RWPE1 (cell line): ENCODE data around the gene ZNF324B.

Experiments used
- CTCF ChIA-PET: fragments of 350-600 bp; sonication (Branson Sonifier 250); formaldehyde crosslinking; extraction: SDS; loops from one replicate; lab custom pipeline; 2021; lab: Yijun Ruan, JAX
- POLR2A ChIA-PET: fragments of 400-600 bp; formaldehyde crosslinking; extraction: SDS; loops from one replicate; lab custom pipeline; 2020; ENCODE audit warnings: antibody characterized with exemption; ENCODE audit not compliant: low non-redundant PET; lab: Yijun Ruan, JAX
- DNase-seq: peaks from one replicate; pipeline ENCODE4 v3.0.0; 2012; ENCODE audit warnings: low spot score
- H3K27ac ChIP-seq: fragments of 450-650 bp; 2 replicates; pipeline ENCODE4 v1.5.1; 2017
- CTCF ChIP-seq: fragments of 450-650 bp; conservative IDR thresholded peaks from 2 replicates; pipeline ENCODE4 v1.5.1; 2017; ENCODE audit warnings: low read depth, mild to moderate bottlenecking

ZNF324B gene

GRCh38 chr19:58408152-58409009 is 43.0 kb upstream of the ZNF324B start, which contains the start of gene ZNF584:
Gene ZNF584 (plus strand): TSS chr19:58408649. CDS start chr19:58409148, 499 bp downstream.
- 0 out of 2 replicates have a peak, but pooled peaks have one; percentile 9 for TF ChIP-seq CTCF
- DNase-seq, result peak; percentile 91
- CTCF ChIA-PET, result interaction anchor here (0.6 to 1.2 kb wide), 4 partner anchors 21 to 67 kb away, joined by 3 to 4 read pairs (median 4); no protein-coding TSS in a partner anchor
- peak within 1 kb of the TSS; percentile 86 for H3K27ac ChIP-seq
- POLR2A ChIA-PET, result interaction anchor here (0.8 kb wide), 1 partner anchor 22 kb away, joined by 3 read pairs; the partner anchor contains the start of gene RPS5

GRCh38 chr19:58409010-58409790 is 42.2 kb upstream of the ZNF324B start:
- ChIA-PET CTCF (interaction anchor here (0.6 to 1.2 kb wide), 3 partner anchors 47 to 67 kb away, joined by 3 to 4 read pairs (median 4); no protein-coding TSS in a partner anchor), POLR2A (interaction anchor here (0.8 kb wide), 1 partner anchor 23 kb away, joined by 3 read pairs; the partner anchor contains the start of gene RPS5)
- peak overlapping the region; percentile 86 for H3K27ac ChIP-seq
- no peak for DNase-seq
- TF ChIP-seq CTCF, result no peak

DNA sequence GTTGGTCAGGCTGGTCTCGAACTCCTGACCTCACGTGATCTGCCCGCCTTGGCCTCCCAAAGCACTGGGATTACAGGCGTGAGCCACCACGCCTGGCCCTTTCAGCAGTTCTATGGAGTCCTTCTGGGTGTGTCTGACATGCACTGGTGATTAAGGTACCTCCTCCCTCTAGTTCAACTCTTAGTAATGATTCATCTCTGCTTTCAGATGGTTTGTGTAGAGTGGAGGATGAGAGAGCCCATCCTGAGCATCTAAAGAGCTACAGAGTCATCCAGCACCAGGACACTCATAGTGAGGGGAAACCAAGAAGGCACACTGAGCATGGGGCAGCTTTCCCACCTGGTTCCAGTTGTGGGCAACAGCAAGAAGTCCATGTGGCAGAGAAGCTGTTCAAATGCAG is 34.8 kb upstream of the ZNF324B start:
- POLR2A ChIA-PET, result no interaction called here
- CTCF ChIA-PET, result no interaction called here
- no peak overlapping the region for H3K27ac ChIP-seq
- TF ChIP-seq CTCF, result no peak
- no peak for DNase-seq

DNA sequence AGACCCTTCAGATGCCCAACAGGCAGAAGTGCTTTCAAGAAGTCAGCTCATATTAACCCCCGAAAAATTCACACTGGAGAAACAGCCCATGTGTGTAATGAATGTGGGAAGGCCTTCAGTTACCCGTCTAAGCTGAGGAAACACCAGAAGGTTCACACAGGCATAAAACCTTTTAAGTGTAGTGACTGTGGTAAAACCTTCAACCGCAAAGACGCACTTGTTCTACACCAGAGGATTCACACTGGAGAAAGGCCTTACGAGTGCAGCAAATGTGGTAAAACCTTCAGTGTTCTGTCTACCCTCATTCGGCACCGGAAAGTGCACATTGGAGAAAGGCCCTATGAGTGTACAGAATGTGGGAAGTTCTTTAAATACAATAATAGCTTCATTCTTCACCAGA is 34.4 kb upstream of the ZNF324B start:
- no peak for TF ChIP-seq CTCF
- H3K27ac ChIP-seq, result no peak overlapping the region
- POLR2A ChIA-PET, result no interaction called here
- DNase-seq, result no peak
- CTCF ChIA-PET, result no interaction called here

DNA sequence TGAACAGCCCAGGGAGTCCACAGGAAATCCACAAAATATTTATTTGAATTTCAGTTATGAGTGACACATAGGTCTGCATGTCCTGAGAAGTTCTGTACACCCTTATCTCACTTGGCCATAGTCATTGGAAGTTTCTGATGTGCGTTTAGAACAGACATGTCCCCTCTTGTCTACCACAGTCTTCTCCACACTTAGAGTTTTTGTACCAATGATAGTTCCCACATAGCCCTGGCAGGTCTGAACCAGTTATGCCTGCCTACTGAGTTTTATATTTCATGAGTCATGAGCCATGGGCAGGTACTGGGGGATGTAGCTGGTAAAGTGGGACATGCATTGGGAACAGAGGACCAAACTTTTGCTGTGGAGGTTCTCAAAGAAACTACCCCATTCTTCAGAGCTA is 22.8 kb upstream of the ZNF324B start:
- DNase-seq, result no peak
- peak overlapping the region; percentile 19; the same call in 1 of the 2 replicates for H3K27ac ChIP-seq
- no peak for TF ChIP-seq CTCF
- ChIA-PET POLR2A (no interaction called here), CTCF (interaction anchor here (0.6 kb wide), 1 partner anchor 63 kb away, joined by 3 read pairs; no protein-coding TSS in a partner anchor)

GRCh38 chr19:58429745-58430144 is 21.7 kb upstream of the ZNF324B start:
- no peak overlapping the region for H3K27ac ChIP-seq
- ChIA-PET POLR2A (no interaction called here), CTCF (interaction anchor here (0.6 kb wide), 1 partner anchor 224 kb away, joined by 3 read pairs; no protein-coding TSS in a partner anchor)
- TF ChIP-seq CTCF, result no peak
- no peak for DNase-seq
